GM11168 (cell line): Measurements from ENCODE around the gene KCNG1.
"Not testable (repeated sequence)": the region's sequence is repeated elsewhere in the genome, so short reads cannot be mapped to it uniquely, and the experiment has no call there.

ENCODE experiments used
- in situ Hi-C: fragments of 300-500 bp; cut with MboI; formaldehyde crosslinking; loops from one replicate; pipeline ENCODE4 v1.12.0; 2022; ENCODE audit warnings: low sequenced_read_pairs; ENCODE audit not compliant: unreplicated experiment

The KCNG1 gene, protein sequence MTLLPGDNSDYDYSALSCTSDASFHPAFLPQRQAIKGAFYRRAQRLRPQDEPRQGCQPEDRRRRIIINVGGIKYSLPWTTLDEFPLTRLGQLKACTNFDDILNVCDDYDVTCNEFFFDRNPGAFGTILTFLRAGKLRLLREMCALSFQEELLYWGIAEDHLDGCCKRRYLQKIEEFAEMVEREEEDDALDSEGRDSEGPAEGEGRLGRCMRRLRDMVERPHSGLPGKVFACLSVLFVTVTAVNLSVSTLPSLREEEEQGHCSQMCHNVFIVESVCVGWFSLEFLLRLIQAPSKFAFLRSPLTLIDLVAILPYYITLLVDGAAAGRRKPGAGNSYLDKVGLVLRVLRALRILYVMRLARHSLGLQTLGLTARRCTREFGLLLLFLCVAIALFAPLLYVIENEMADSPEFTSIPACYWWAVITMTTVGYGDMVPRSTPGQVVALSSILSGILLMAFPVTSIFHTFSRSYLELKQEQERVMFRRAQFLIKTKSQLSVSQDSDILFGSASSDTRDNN

GRCh38 chr20:51022803-51023616, at the start of gene KCNG1:
Gene KCNG1 (minus strand): TSS chr20:51023107. CDS start chr20:51010338, 12,769 bp downstream.
- in situ Hi-C loops: no loop called here

- in situ Hi-C loops: no loop called here
These were observed 47.7 kb upstream of the KCNG1 start for GRCh38 chr20:51070621-51071020.

DNA sequence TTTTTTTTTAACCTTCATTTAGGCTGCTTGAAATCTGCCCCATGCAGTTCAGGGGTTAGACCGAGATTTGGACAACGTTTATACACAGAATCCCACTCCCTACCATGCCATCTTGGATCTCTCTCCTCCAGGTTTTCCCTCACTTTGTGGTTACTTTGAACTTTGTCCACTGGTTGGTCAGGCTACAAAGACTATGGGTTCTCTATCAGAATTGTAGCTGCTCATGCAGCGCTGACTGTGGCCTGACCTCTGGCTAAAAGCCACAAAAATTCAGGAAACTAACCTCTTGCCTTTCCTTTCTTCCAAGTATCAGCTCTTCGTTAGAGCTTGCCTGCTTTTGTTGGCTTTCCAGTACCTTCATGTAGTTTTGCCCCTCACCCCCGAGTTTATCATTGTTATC, 44.9 kb upstream of the KCNG1 start:
- in situ Hi-C loops: no loop called here

GRCh38 chr20:51065615-51066014, 42.7 kb upstream of the KCNG1 start:
- in situ Hi-C loops: no loop called here

DNA sequence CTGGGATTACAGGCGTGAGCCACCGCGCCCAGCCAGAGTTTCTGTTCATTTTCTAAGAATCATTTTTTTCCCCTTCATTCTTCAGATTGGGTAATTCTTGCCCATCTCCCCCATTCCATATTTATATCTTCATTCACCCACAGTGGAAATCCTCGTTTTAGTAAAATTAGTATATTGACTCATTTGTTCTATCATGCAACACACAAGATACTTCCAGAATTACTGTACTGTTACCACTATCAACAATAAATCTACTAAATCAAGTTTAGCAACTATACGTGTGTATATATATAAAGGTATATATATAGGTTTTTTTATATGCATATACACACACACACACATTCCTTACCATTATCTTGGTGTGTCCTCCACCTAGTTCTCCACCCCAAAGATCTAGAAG, 41.2 kb upstream of the KCNG1 start:
- in situ Hi-C loops: no loop called here

- in situ Hi-C loops: no loop called here
These were observed 39.2 kb upstream of the KCNG1 start for GRCh38 chr20:51062065-51062464.

DNA sequence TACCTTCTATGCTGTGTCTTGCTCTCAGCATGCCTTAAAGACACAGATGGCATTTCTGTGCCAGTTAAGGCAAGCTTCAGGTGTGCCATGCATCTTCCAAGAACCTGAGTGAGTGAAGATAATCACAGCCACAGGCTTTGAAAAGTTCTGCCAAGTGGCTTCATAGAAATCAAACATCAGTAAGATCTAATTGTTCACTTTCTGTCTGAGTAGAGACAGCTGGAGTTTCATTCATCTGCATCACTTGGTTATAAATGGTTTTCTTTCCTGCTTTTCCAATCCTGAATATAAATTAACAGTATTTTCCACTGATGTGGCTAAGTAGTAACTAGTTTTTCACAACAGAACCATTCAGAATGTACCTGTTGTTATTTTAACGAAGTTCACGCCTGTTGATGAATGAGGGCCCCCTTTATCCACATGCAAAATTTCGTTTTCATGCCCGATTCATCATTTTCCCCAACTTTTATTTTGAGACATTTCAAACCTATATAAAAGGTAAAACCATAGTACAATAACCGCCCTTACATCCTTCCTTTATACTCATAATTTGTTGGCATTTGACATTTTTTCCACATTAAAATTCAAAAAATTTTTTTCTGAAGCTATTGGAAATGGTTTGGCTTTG, 38.6 kb upstream of the KCNG1 start:
- in situ Hi-C loops: no loop called here

GRCh38 chr20:51060301-51060700, 37.4 kb upstream of the KCNG1 start:
- in situ Hi-C loops: no loop called here

DNA sequence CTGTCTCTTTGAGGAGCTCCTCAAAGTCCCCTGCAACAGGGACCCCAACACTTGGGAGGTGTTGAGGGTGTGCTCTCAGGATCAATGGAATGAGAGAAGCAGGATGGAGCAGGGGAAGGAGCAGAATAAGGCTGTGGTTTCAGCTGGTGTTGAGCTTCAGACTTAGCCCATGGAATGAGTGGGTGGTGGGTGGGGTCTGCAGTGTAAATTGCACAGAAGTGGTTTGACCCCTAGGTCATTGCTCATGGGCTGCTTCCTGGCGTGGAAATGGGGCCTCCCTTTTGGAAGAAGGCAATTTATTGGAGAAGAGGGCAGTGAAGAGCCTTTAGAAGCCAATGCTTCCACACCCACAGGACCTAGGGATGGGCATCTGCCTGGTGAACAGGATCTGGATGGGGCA, 37.0 kb upstream of the KCNG1 start:
- in situ Hi-C loops: no loop called here

GRCh38 chr20:51058017-51058416, 35.1 kb upstream of the KCNG1 start:
- in situ Hi-C loops: no loop called here

GRCh38 chr20:51054233-51054632, 31.3 kb upstream of the KCNG1 start:
- in situ Hi-C loops: no loop called here

GRCh38 chr20:51050531-51051075, 27.7 kb upstream of the KCNG1 start:
- in situ Hi-C loops: no loop called here

DNA sequence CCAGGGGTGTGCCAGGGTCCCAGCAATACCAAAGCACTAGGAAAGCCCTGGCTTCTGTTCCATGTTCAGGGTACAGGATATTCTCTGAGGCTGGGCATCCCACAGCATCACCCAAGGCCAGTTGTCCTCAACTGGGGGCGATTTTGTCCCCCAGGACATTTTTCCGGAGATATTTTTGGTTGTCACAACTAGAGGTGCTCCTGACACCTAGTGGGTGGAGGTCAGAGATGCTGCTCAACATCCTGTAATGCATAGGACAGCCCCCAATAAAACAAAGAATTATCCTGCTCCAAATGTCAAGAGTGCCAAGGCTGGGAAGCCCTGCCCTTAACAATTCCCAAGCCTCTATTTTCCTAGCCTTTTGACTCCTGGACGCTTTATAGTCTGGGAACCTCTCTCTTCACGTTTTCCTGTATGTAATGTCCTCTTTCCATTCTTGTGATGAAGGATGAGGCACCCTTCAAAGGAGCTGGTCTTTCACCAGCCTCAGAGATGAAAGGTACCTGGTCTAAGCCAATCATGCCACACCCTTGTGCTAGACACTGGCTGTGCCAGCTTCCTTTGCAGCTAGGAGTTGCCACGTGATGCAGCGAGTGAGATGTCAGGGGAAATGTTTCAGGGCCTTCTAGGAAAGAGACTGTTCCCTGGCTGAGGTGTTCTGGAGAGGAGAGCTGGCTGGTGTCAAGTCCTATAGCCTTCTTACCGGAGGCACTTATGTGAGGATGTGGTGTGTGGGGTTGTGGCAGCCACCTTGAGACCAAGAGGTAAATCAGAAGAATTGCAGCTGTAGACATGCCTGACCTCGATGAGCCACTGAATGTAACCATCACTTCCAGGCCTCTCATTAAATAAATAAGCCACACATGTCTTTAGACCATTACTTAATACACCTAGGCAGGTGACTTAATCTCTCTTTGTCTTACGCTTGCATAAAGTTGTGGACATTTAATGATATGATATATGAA, 23.4 kb upstream of the KCNG1 start:
- in situ Hi-C loops: no loop called here

- in situ Hi-C loops: not testable (repeated sequence)
These were observed 22.6 kb upstream of the KCNG1 start for GRCh38 chr20:51045492-51045891.

DNA sequence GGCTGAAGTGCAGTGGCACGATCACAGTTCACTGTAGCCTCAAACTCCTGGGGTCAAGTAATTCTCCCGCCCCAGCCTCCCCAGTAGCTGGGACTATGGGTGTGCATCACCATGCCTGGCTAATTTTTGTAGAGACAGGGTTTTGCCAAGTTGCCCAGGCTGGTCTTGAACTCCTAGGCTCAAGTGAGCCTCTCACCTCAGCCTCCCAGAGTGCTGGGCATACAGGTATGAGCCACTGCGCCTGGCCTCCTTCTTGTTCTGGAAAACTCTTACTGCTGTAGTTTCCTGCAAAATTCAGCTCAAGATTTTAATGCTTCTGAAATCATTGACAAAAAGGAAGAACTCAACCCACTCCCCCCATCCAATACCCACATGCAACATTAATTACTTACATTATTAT, 21.9 kb upstream of the KCNG1 start:
- in situ Hi-C loops: no loop called here

- in situ Hi-C loops: no loop called here
These were observed 20.9 kb upstream of the KCNG1 start for GRCh38 chr20:51043811-51044210.

DNA sequence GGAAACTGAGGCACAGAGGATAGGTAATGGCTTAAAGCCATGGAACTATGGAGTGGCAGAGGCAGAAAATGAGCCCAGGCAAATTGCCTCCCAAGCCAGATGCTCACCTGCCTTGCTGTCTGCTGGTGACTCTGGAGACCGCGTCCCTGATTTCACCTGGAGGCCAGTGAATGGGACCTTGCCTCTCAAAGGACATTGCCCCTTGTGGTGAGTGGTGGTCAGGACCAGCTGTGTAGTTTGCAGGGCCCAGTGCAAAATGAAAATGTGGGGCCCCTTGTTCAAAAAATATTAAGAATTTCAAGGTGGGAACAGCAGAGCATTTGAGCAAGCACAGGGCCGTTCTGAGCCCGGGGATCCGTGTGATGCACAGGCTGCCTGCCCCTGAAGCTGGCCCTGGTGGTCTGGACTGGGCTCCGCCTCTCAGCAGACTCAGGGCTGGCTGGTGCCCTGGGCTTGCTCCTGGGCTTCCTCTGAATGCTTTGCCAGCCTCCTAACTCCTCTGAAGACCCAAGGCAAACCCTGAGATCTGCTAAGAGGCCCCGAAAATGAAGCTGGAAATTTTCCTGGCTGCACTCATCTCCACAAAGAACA, 19.8 kb upstream of the KCNG1 start:
- in situ Hi-C loops: no loop called here

DNA sequence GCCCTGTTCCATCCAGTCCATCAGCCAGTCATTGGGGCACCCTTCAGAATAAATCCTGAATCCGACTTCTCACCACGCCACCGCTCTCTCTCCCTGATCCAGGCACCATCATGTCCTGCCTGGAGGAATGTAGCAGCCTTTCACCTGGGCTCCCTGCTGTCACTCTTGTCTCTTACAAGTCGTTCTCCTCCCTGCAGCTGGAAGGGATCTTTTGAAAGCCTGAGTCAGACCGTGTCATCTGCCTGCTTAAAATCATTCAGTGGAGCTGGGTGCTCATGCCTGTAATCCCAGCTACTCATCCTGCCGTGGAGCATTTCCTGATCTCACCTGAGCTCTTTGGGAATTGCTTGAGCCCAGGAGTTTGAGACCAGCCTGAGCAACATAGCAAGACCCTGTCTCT, 19.2 kb upstream of the KCNG1 start:
- in situ Hi-C loops: no loop called here

- in situ Hi-C loops: no loop called here
These were observed 14.7 kb upstream of the KCNG1 start for GRCh38 chr20:51037532-51038115.
